Astrocyte (in vitro differentiated cells and primary cell): Measurements from ENCODE around the gene NDUFAF5. TPM values are rescaled to one million over a fixed set of nuclear protein-coding genes. Genes with fewer than 3 reads are reported as not detected.

Experiments
- DNase-seq: peaks from one replicate; pipeline ENCODE4 v3.0.0-alpha.2; 2010; ENCODE audit warnings: low read depth
- FAIRE-seq: peaks from 2 replicates; lab custom pipeline; 2011; peaks lifted over from hg19 to GRCh38; lab: Jason Lieb, UNC
- H2AFZ ChIP-seq: 2 replicates; pipeline ENCODE4 v1.6.0; 2012; ENCODE audit warnings: low read depth, low read length, inconsistent platforms
- H3K27ac ChIP-seq: 2 replicates; pipeline ENCODE4 v1.5.1; 2011; ENCODE audit warnings: low read depth, low read length, inconsistent platforms
- H3K27me3 ChIP-seq: 2 replicates; pipeline ENCODE4 v1.6.0; 2011; ENCODE audit warnings: low read length, inconsistent platforms; ENCODE audit not compliant: insufficient read depth
- H3K36me3 ChIP-seq: 2 replicates; pipeline ENCODE4 v1.5.1; 2011; ENCODE audit warnings: low read length, inconsistent platforms; ENCODE audit not compliant: insufficient read depth
- H3K4me1 ChIP-seq: 2 replicates; pipeline ENCODE4 v1.5.1; 2011; ENCODE audit warnings: low read length, inconsistent platforms; ENCODE audit not compliant: insufficient read depth
- H3K4me2 ChIP-seq: 2 replicates; pipeline ENCODE4 v1.6.0; 2012; ENCODE audit warnings: low read length, inconsistent platforms
- H3K4me3 ChIP-seq: 2 replicates; pipeline ENCODE4 v1.5.1; 2011; ENCODE audit warnings: low read depth, mild to moderate bottlenecking, low read length, inconsistent platforms; ENCODE audit not compliant: insufficient read depth
- H3K79me2 ChIP-seq: 2 replicates; pipeline ENCODE4 v1.6.0; 2012; ENCODE audit warnings: mild to moderate bottlenecking, low read length, inconsistent platforms; ENCODE audit not compliant: insufficient read depth
- H3K9ac ChIP-seq: 2 replicates; pipeline ENCODE4 v1.6.0; 2012; ENCODE audit warnings: mild to moderate bottlenecking, low read length, inconsistent platforms
- H3K9me3 ChIP-seq: 2 replicates; pipeline ENCODE4 v1.5.1; 2012; ENCODE audit warnings: low read depth, mild to moderate bottlenecking, low read length, inconsistent platforms; ENCODE audit not compliant: insufficient read depth
- H4K20me1 ChIP-seq: 2 replicates; pipeline ENCODE4 v1.6.0; 2012; ENCODE audit warnings: low read length, inconsistent platforms; ENCODE audit not compliant: insufficient read depth
- H3K27ac Mint-ChIP-seq: one replicate; pipeline ENCODE4 v1.8.0; 2021; ENCODE audit warnings: mild to moderate bottlenecking, mixed read lengths; ENCODE audit not compliant: unreplicated experiment
- H3K27me3 Mint-ChIP-seq: one replicate; pipeline ENCODE4 v1.8.0; 2021; ENCODE audit warnings: low read depth, mixed read lengths; ENCODE audit not compliant: unreplicated experiment
- H3K36me3 Mint-ChIP-seq: one replicate; pipeline ENCODE4 v1.8.0; 2021; ENCODE audit warnings: low read depth, mixed read lengths; ENCODE audit not compliant: unreplicated experiment
- H3K4me1 Mint-ChIP-seq: one replicate; pipeline ENCODE4 v1.8.0; 2021; ENCODE audit warnings: low read depth, mixed read lengths; ENCODE audit not compliant: unreplicated experiment
- H3K4me3 Mint-ChIP-seq: one replicate; pipeline ENCODE4 v1.8.0; 2021; ENCODE audit warnings: mild to moderate bottlenecking, moderate library complexity, mixed read lengths; ENCODE audit not compliant: unreplicated experiment
- H3K9me3 Mint-ChIP-seq: one replicate; pipeline ENCODE4 v1.8.0; 2021; ENCODE audit warnings: mild to moderate bottlenecking, mixed read lengths; ENCODE audit not compliant: unreplicated experiment
- CTCF ChIP-seq: IDR thresholded peaks from 2 replicates; pipeline ENCODE4 v1.5.1; 2011; ENCODE audit warnings: low read depth, mild to moderate bottlenecking, inconsistent platforms, low read length, moderate library complexity; ENCODE audit not compliant: insufficient read depth
- EZH2 ChIP-seq: IDR thresholded peaks from 2 replicates; pipeline ENCODE4 v1.6.1; 2012; ENCODE audit warnings: mild to moderate bottlenecking, low read length, inconsistent platforms; ENCODE audit not compliant: insufficient read depth
- total RNA-seq: library from RNA; stranded (reverse); gene quantifications from 2 replicates; pipeline ENCODE4 v1.2.1, GENCODE V29; 2021

The NDUFAF5 gene
- total RNA-seq, 1 donor from 2014 or later, result 31.6 TPM

- no peak for FAIRE-seq
- no peaks in the 10 kb centered on the region for H3K27me3 ChIP-seq
Measured at GRCh38 chr20:13799040-13799439, 14.2 kb downstream of the NDUFAF5 start.

GRCh38 chr20:13799974-13800373 lies 15.1 kb downstream of the NDUFAF5 start:
- H3K4me3 ChIP-seq, result no peak overlapping the region
- H3K4me3 Mint-ChIP-seq, result no peak overlapping the region
- no peak for TF ChIP-seq CTCF
- TF ChIP-seq EZH2, result no peak
- H3K27ac ChIP-seq, result no peak overlapping the region
- H3K9me3 ChIP-seq, result no peaks in the 10 kb centered on the region
- H3K36me3 ChIP-seq, result peaks cover 51% of the 10 kb centered on the region
- H3K27me3 Mint-ChIP-seq, result no peaks in the 10 kb centered on the region
- H3K4me1 ChIP-seq, result peaks cover 11% of the 10 kb centered on the region
- no peak overlapping the region for H3K4me2 ChIP-seq
- peaks cover 9% of the 10 kb centered on the region for H4K20me1 ChIP-seq
- no peak overlapping the region for H2AFZ ChIP-seq
- H3K4me1 Mint-ChIP-seq, result peaks cover 16% of the 10 kb centered on the region
- H3K27me3 ChIP-seq, result no peaks in the 10 kb centered on the region
- H3K27ac Mint-ChIP-seq, result no peak overlapping the region
- no peak overlapping the region for H3K9ac ChIP-seq
- H3K79me2 ChIP-seq, result no peaks in the 10 kb centered on the region
- FAIRE-seq (no peak), DNase-seq (no peak)
- H3K36me3 Mint-ChIP-seq, result peaks cover 25% of the 10 kb centered on the region
- H3K9me3 Mint-ChIP-seq, result no peaks in the 10 kb centered on the region

More at GRCh38 chr20:13799040-13799439, 14.2 kb downstream of the NDUFAF5 start:
- H3K9ac ChIP-seq, result no peak overlapping the region
- H3K9me3 ChIP-seq, result no peaks in the 10 kb centered on the region
- Mint-ChIP-seq H3K27ac (no peak overlapping the region), H3K36me3 (peaks cover 25% of the 10 kb centered on the region), H3K9me3 (no peaks in the 10 kb centered on the region), H3K27me3 (no peaks in the 10 kb centered on the region), H3K4me3 (no peak overlapping the region), H3K4me1 (peaks cover 16% of the 10 kb centered on the region)
- H4K20me1 ChIP-seq, result peaks cover 9% of the 10 kb centered on the region
- H3K36me3 ChIP-seq, result peaks cover 52% of the 10 kb centered on the region
- H3K79me2 ChIP-seq, result no peaks in the 10 kb centered on the region
- H3K4me1 ChIP-seq, result peaks cover 11% of the 10 kb centered on the region
- H2AFZ ChIP-seq, result no peak overlapping the region
- H3K4me3 ChIP-seq, result no peak overlapping the region
- H3K27ac ChIP-seq, result no peak overlapping the region
- H3K4me2 ChIP-seq, result no peak overlapping the region
- DNase-seq, result no peak
- TF ChIP-seq EZH2 (no peak), CTCF (no peak)

- no peaks in the 10 kb centered on the region for H3K27me3 ChIP-seq
- no peak overlapping the region for H3K27ac ChIP-seq
- H3K79me2 ChIP-seq, result no peaks in the 10 kb centered on the region
- TF ChIP-seq CTCF (no peak), EZH2 (no peak)
- H3K9ac ChIP-seq, result no peak overlapping the region
- Mint-ChIP-seq H3K9me3 (no peaks in the 10 kb centered on the region), H3K4me3 (no peak overlapping the region), H3K27me3 (no peaks in the 10 kb centered on the region), H3K36me3 (peaks cover 22% of the 10 kb centered on the region), H3K4me1 (peaks cover 16% of the 10 kb centered on the region), H3K27ac (peak overlapping the region; percentile 72)
- no peaks in the 10 kb centered on the region for H3K9me3 ChIP-seq
- H3K4me2 ChIP-seq, result peak overlapping the region; percentile 44
- H3K4me3 ChIP-seq, result no peak overlapping the region
- H3K36me3 ChIP-seq, result peaks cover 51% of the 10 kb centered on the region
- FAIRE-seq, result no peak
- peak; percentile 93 for DNase-seq
- H4K20me1 ChIP-seq, result peaks cover 9% of the 10 kb centered on the region
- no peak overlapping the region for H2AFZ ChIP-seq
- peaks cover 11% of the 10 kb centered on the region for H3K4me1 ChIP-seq
Measured at GRCh38 chr20:13800728-13801134, 15.9 kb downstream of the NDUFAF5 start.
